SK-N-SH treated with all-trans-retinoic acid at 6 μM for 48 hours (cell line): Measurements from ENCODE around the gene AGAP4.
A peak's percentile ranks its signal among the peaks of the same experiment; 100 is the strongest.

Experiments
- ATAC-seq: fragments of 200-7000 bp; cut with Tn5 transposase; 3 replicates; pipeline ENCODE4 v1.9.1; 2020; ENCODE audit warnings: mild to moderate bottlenecking, moderate library complexity

AGAP4 gene

GRCh38 chr10:45786217-45786616 lies 61.1 kb downstream of the AGAP4 start:
- peak; percentile 46; the same call in 2 of the 3 replicates for ATAC-seq
